Measurements from ENCODE around the gene HK1. TPM values are rescaled to one million over a fixed set of nuclear protein-coding genes. Genes with fewer than 3 reads are reported as not detected.
"Not testable (repeated sequence)": the region's sequence is repeated elsewhere in the genome, so short reads cannot be mapped to it uniquely, and the experiment has no call there.

HK1 gene
- total RNA-seq, 1 donor from 2014 or later, result 65.6 TPM

- peaks cover 2% of the 10 kb centered on the region for H3K4me1 Mint-ChIP-seq
- H3K27ac Mint-ChIP-seq, result no peak overlapping the region
- no peak for TF ChIP-seq CTCF (IDR thresholded peaks at IDR 0.05; ENCODE audit: unreplicated experiment)
- H3K4me3 Mint-ChIP-seq, result no peak overlapping the region
- no peaks in the 10 kb centered on the region for H3K36me3 Mint-ChIP-seq
- no peaks in the 10 kb centered on the region for H3K9me3 Mint-ChIP-seq
- no peaks in the 10 kb centered on the region for H3K27me3 Mint-ChIP-seq (ENCODE audit: low read depth)
- DNase-seq (ENCODE audit: low spot score in 2 of 2, unreplicated experiment in 2 of 2), result no peak
Observed at GRCh38 chr10:69246581-69247312, 31.5 kb upstream of the HK1 start.

- DNase-seq (ENCODE audit: low spot score in 2 of 2, unreplicated experiment in 2 of 2), result no peak
- Mint-ChIP-seq H3K9me3 (no peaks in the 10 kb centered on the region), H3K27ac (no peak overlapping the region), H3K4me3 (no peak overlapping the region), H3K27me3 (ENCODE audit: low read depth) (no peaks in the 10 kb centered on the region), H3K36me3 (no peaks in the 10 kb centered on the region), H3K4me1 (peaks cover 2% of the 10 kb centered on the region)
- TF ChIP-seq CTCF (IDR thresholded peaks at IDR 0.05; ENCODE audit: unreplicated experiment), result no peak
Observed at GRCh38 chr10:69247313-69247710, 31.0 kb upstream of the HK1 start.

- H3K4me3 Mint-ChIP-seq, result no peak overlapping the region
- DNase-seq (ENCODE audit: low spot score in 2 of 2, unreplicated experiment in 2 of 2), result no peak
- no peak for TF ChIP-seq CTCF (IDR thresholded peaks at IDR 0.05; ENCODE audit: unreplicated experiment)
- H3K4me1 Mint-ChIP-seq, result no peaks in the 10 kb centered on the region
- H3K9me3 Mint-ChIP-seq, result no peaks in the 10 kb centered on the region
- H3K27me3 Mint-ChIP-seq (ENCODE audit: low read depth), result no peaks in the 10 kb centered on the region
- no peaks in the 10 kb centered on the region for H3K36me3 Mint-ChIP-seq
- no peak overlapping the region for H3K27ac Mint-ChIP-seq
Observed at GRCh38 chr10:69248117-69248730, 30.1 kb upstream of the HK1 start.

- H3K9me3 Mint-ChIP-seq, result no peaks in the 10 kb centered on the region
- H3K27ac Mint-ChIP-seq, result no peak overlapping the region
- H3K4me1 Mint-ChIP-seq, result peaks cover 2% of the 10 kb centered on the region
- no peaks in the 10 kb centered on the region for H3K27me3 Mint-ChIP-seq (ENCODE audit: low read depth)
- DNase-seq (ENCODE audit: low spot score in 2 of 2, unreplicated experiment in 2 of 2), result no peak
- no peaks in the 10 kb centered on the region for H3K36me3 Mint-ChIP-seq
- H3K4me3 Mint-ChIP-seq, result no peak overlapping the region
- TF ChIP-seq CTCF (IDR thresholded peaks at IDR 0.05; ENCODE audit: unreplicated experiment), result no peak
Observed at GRCh38 chr10:69250041-69250440, 28.3 kb upstream of the HK1 start.

- H3K27me3 Mint-ChIP-seq (ENCODE audit: low read depth); H3K4me1 Mint-ChIP-seq; H3K36me3 Mint-ChIP-seq; H3K4me3 Mint-ChIP-seq; H3K9me3 Mint-ChIP-seq; DNase-seq (ENCODE audit: low spot score in 2 of 2, unreplicated experiment in 2 of 2); H3K27ac Mint-ChIP-seq: not testable (repeated sequence)
Observed at GRCh38 chr10:69251417-69251816, 26.9 kb upstream of the HK1 start.

- Mint-ChIP-seq H3K4me3 (no peak overlapping the region), H3K4me1 (peaks cover 2% of the 10 kb centered on the region), H3K27ac (no peak overlapping the region), H3K36me3 (no peaks in the 10 kb centered on the region), H3K27me3 (ENCODE audit: low read depth) (no peaks in the 10 kb centered on the region), H3K9me3 (no peaks in the 10 kb centered on the region)
- TF ChIP-seq CTCF (IDR thresholded peaks at IDR 0.05; ENCODE audit: unreplicated experiment), result no peak
- no peak for DNase-seq (ENCODE audit: low spot score in 2 of 2, unreplicated experiment in 2 of 2)
Observed at GRCh38 chr10:69253171-69253570, 25.1 kb upstream of the HK1 start.
